ENCODE data around the gene ADAMTSL3.

The ADAMTSL3 gene

GRCh38 chr15:83786336-83786735 is 132.4 kb downstream of the ADAMTSL3 start:
- H3K4me3 ChIP-seq (ENCODE audit: insufficient read length, low read depth), result no peak overlapping the region
- no peak for TF ChIP-seq SUZ12 (IDR thresholded peaks at IDR 0.05; ENCODE audit: extremely low read depth, insufficient read depth, insufficient read length)
- TF ChIP-seq ZNF274 (IDR thresholded peaks at IDR 0.05; ENCODE audit: low read depth, low read length), result no peak
- TF ChIP-seq YY1 (IDR thresholded peaks at IDR 0.05; ENCODE audit: insufficient read depth, insufficient read length), result no peak
- no peaks in the 10 kb centered on the region for H3K4me1 ChIP-seq (ENCODE audit: insufficient read depth, insufficient read length)
- no peak for DNase-seq (ENCODE audit: low read depth, low spot score)
- H3K27me3 ChIP-seq (ENCODE audit: insufficient read depth, insufficient read length), result no peaks in the 10 kb centered on the region
- no peak overlapping the region for H3K9ac ChIP-seq (ENCODE audit: insufficient read length, low read depth)
- no peaks in the 10 kb centered on the region for H3K36me3 ChIP-seq (ENCODE audit: insufficient read depth, insufficient read length, low read length)
- no peaks in the 10 kb centered on the region for H3K9me3 ChIP-seq (ENCODE audit: insufficient read depth, low read length)

GRCh38 chr15:83793069-83793468 is 139.1 kb downstream of the ADAMTSL3 start:
- no peak overlapping the region for H3K4me3 ChIP-seq (ENCODE audit: insufficient read length, low read depth)
- no peaks in the 10 kb centered on the region for H3K36me3 ChIP-seq (ENCODE audit: insufficient read depth, insufficient read length, low read length)
- no peaks in the 10 kb centered on the region for H3K27me3 ChIP-seq (ENCODE audit: insufficient read depth, insufficient read length)
- no peak for TF ChIP-seq ZNF274 (IDR thresholded peaks at IDR 0.05; ENCODE audit: low read depth, low read length)
- TF ChIP-seq SUZ12 (IDR thresholded peaks at IDR 0.05; ENCODE audit: extremely low read depth, insufficient read depth, insufficient read length), result no peak
- no peak for TF ChIP-seq YY1 (IDR thresholded peaks at IDR 0.05; ENCODE audit: insufficient read depth, insufficient read length)
- no peak overlapping the region for H3K9ac ChIP-seq (ENCODE audit: insufficient read length, low read depth)
- no peak for DNase-seq (ENCODE audit: low read depth, low spot score)
- no peaks in the 10 kb centered on the region for H3K4me1 ChIP-seq (ENCODE audit: insufficient read depth, insufficient read length)
- H3K9me3 ChIP-seq (ENCODE audit: insufficient read depth, low read length), result no peaks in the 10 kb centered on the region

DNA sequence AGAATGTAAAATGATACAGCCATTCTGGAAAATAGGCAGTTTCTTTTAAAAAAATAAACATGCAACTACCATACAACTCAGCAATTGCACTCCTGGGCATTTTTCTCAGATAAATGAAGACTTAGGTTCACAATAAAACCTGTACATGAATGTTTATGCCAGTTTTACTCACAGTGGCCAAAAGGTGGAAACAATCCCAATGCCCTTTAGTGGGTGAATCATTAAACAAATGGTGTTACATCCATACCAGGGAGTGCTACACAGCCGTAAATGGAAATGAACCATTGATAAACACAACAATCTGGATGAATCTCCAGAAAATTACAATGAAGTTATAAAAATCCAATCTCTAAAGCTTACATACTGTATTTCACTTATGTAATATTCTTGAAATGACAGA is 140.3 kb downstream of the ADAMTSL3 start:
- DNase-seq (ENCODE audit: low read depth, low spot score), result no peak
- Histone ChIP-seq H3K4me1 (ENCODE audit: insufficient read depth, insufficient read length) (no peaks in the 10 kb centered on the region), H3K4me3 (ENCODE audit: insufficient read length, low read depth) (no peak overlapping the region), H3K9me3 (ENCODE audit: insufficient read depth, low read length) (no peaks in the 10 kb centered on the region), H3K36me3 (ENCODE audit: insufficient read depth, insufficient read length, low read length) (no peaks in the 10 kb centered on the region), H3K9ac (ENCODE audit: insufficient read length, low read depth) (no peak overlapping the region), H3K27me3 (ENCODE audit: insufficient read depth, insufficient read length) (no peaks in the 10 kb centered on the region)
- TF ChIP-seq YY1 (IDR thresholded peaks at IDR 0.05; ENCODE audit: insufficient read depth, insufficient read length), result no peak
- no peak for TF ChIP-seq ZNF274 (IDR thresholded peaks at IDR 0.05; ENCODE audit: low read depth, low read length)
- no peak for TF ChIP-seq SUZ12 (IDR thresholded peaks at IDR 0.05; ENCODE audit: extremely low read depth, insufficient read depth, insufficient read length)

- no peaks in the 10 kb centered on the region for H3K36me3 ChIP-seq (ENCODE audit: insufficient read depth, insufficient read length, low read length)
- DNase-seq (ENCODE audit: low read depth, low spot score), result no peak
- H3K4me1 ChIP-seq (ENCODE audit: insufficient read depth, insufficient read length), result no peaks in the 10 kb centered on the region
- no peak overlapping the region for H3K4me3 ChIP-seq (ENCODE audit: insufficient read length, low read depth)
- no peak overlapping the region for H3K9ac ChIP-seq (ENCODE audit: insufficient read length, low read depth)
- H3K9me3 ChIP-seq (ENCODE audit: insufficient read depth, low read length), result no peaks in the 10 kb centered on the region
- TF ChIP-seq SUZ12 (IDR thresholded peaks at IDR 0.05; ENCODE audit: extremely low read depth, insufficient read depth, insufficient read length), result no peak
- no peak for TF ChIP-seq ZNF274 (IDR thresholded peaks at IDR 0.05; ENCODE audit: low read depth, low read length)
- TF ChIP-seq YY1 (IDR thresholded peaks at IDR 0.05; ENCODE audit: insufficient read depth, insufficient read length), result no peak
- H3K27me3 ChIP-seq (ENCODE audit: insufficient read depth, insufficient read length), result no peaks in the 10 kb centered on the region
Measured at GRCh38 chr15:83809345-83809744, 155.4 kb downstream of the ADAMTSL3 start.

DNA sequence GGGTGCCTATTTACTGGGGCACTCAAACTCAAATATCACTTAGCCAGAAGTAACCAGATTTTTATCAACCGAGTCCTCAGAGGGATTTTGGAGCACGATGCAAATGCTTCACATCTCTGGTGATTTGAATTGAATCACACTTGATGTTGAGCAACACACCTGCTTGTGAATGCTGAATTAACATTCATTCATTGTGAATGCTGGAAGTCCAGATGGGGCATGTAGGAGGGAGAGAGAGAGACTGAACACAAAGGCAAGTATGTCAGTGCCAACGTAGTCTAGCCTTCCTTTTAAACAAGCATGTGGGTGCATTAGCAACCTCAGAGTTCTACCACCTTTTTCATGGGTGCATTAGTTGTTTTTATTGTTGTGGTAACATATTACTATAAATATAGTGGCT is 156.2 kb downstream of the ADAMTSL3 start:
- Histone ChIP-seq H3K4me3 (ENCODE audit: insufficient read length, low read depth) (no peak overlapping the region), H3K27me3 (ENCODE audit: insufficient read depth, insufficient read length) (no peaks in the 10 kb centered on the region), H3K9me3 (ENCODE audit: insufficient read depth, low read length) (no peaks in the 10 kb centered on the region), H3K9ac (ENCODE audit: insufficient read length, low read depth) (no peak overlapping the region), H3K4me1 (ENCODE audit: insufficient read depth, insufficient read length) (no peaks in the 10 kb centered on the region), H3K36me3 (ENCODE audit: insufficient read depth, insufficient read length, low read length) (no peaks in the 10 kb centered on the region)
- TF ChIP-seq YY1 (IDR thresholded peaks at IDR 0.05; ENCODE audit: insufficient read depth, insufficient read length) (no peak), ZNF274 (IDR thresholded peaks at IDR 0.05; ENCODE audit: low read depth, low read length) (no peak), SUZ12 (IDR thresholded peaks at IDR 0.05; ENCODE audit: extremely low read depth, insufficient read depth, insufficient read length) (no peak)
- DNase-seq (ENCODE audit: low read depth, low spot score), result no peak

- Histone ChIP-seq H3K4me1 (ENCODE audit: insufficient read depth, insufficient read length) (no peaks in the 10 kb centered on the region), H3K36me3 (ENCODE audit: insufficient read depth, insufficient read length, low read length) (no peaks in the 10 kb centered on the region), H3K9me3 (ENCODE audit: insufficient read depth, low read length) (no peaks in the 10 kb centered on the region), H3K4me3 (ENCODE audit: insufficient read length, low read depth) (no peak overlapping the region), H3K27me3 (ENCODE audit: insufficient read depth, insufficient read length) (no peaks in the 10 kb centered on the region), H3K9ac (ENCODE audit: insufficient read length, low read depth) (no peak overlapping the region)
- TF ChIP-seq YY1 (IDR thresholded peaks at IDR 0.05; ENCODE audit: insufficient read depth, insufficient read length), result no peak
- TF ChIP-seq SUZ12 (IDR thresholded peaks at IDR 0.05; ENCODE audit: extremely low read depth, insufficient read depth, insufficient read length), result no peak
- no peak for TF ChIP-seq ZNF274 (IDR thresholded peaks at IDR 0.05; ENCODE audit: low read depth, low read length)
- DNase-seq (ENCODE audit: low read depth, low spot score), result no peak
Measured at GRCh38 chr15:83813682-83814081, 159.8 kb downstream of the ADAMTSL3 start.

GRCh38 chr15:83815506-83815905 is 161.6 kb downstream of the ADAMTSL3 start:
- no peak overlapping the region for H3K4me3 ChIP-seq (ENCODE audit: insufficient read length, low read depth)
- H3K9me3 ChIP-seq (ENCODE audit: insufficient read depth, low read length), result no peaks in the 10 kb centered on the region
- H3K4me1 ChIP-seq (ENCODE audit: insufficient read depth, insufficient read length), result no peaks in the 10 kb centered on the region
- no peak overlapping the region for H3K9ac ChIP-seq (ENCODE audit: insufficient read length, low read depth)
- no peak for DNase-seq (ENCODE audit: low read depth, low spot score)
- no peaks in the 10 kb centered on the region for H3K27me3 ChIP-seq (ENCODE audit: insufficient read depth, insufficient read length)
- H3K36me3 ChIP-seq (ENCODE audit: insufficient read depth, insufficient read length, low read length), result no peaks in the 10 kb centered on the region
- TF ChIP-seq SUZ12 (IDR thresholded peaks at IDR 0.05; ENCODE audit: extremely low read depth, insufficient read depth, insufficient read length) (no peak), ZNF274 (IDR thresholded peaks at IDR 0.05; ENCODE audit: low read depth, low read length) (no peak), YY1 (IDR thresholded peaks at IDR 0.05; ENCODE audit: insufficient read depth, insufficient read length) (no peak)
